GM23338 (cell line): ENCODE results near the gene HOXC5. TPM values are rescaled to one million over a fixed set of nuclear protein-coding genes. Genes with fewer than 3 reads are reported as not detected.

Experiments
- ATAC-seq: fragments of 200-7000 bp; cut with Tn5 transposase; 3 replicates; pipeline ENCODE4 v1.9.1; 2020
- DNase-seq: peaks from one replicate; pipeline ENCODE4 v3.0.0-alpha.2; 2015; ENCODE audit warnings: low spot score
- H2AFZ ChIP-seq: fragments of 200-600 bp; sonication (generic); 2 replicates; pipeline ENCODE4 v1.8.0; 2016; ENCODE audit warnings: antibody characterized with exemption, mild to moderate bottlenecking, moderate library complexity
- H3F3A ChIP-seq: fragments of 200-600 bp; sonication (generic); replicated peaks from 2 replicates; pipeline ENCODE4 v1.8.0; 2017; ENCODE audit warnings: antibody characterized with exemption, mixed run types, low read depth
- H3K27ac ChIP-seq: fragments of 200-600 bp; sonication (generic); 2 replicates; pipeline ENCODE4 v1.6.1; 2016; ENCODE audit warnings: low read depth
- H3K27me3 ChIP-seq: fragments of 200-600 bp; sonication (generic); 2 replicates; pipeline ENCODE4 v1.8.0; 2016; ENCODE audit warnings: mild to moderate bottlenecking, mixed run types, moderate library complexity; ENCODE audit not compliant: insufficient read depth
- H3K36me3 ChIP-seq: fragments of 200-600 bp; sonication (generic); 2 replicates; pipeline ENCODE4 v1.8.0; 2016; ENCODE audit warnings: mild to moderate bottlenecking; ENCODE audit not compliant: insufficient read depth
- H3K4me1 ChIP-seq: fragments of 200-600 bp; sonication (generic); 2 replicates; pipeline ENCODE4 v1.8.0; 2016; ENCODE audit warnings: mild to moderate bottlenecking, moderate library complexity; ENCODE audit not compliant: insufficient read depth
- H3K4me2 ChIP-seq: fragments of 200-600 bp; sonication (generic); 2 replicates; pipeline ENCODE4 v1.7.1; 2017; ENCODE audit warnings: mixed run types
- H3K4me3 ChIP-seq: fragments of 200-600 bp; sonication (generic); 2 replicates; pipeline ENCODE4 v1.6.1; 2016; ENCODE audit warnings: mixed run types
- H3K79me2 ChIP-seq: fragments of 200-600 bp; sonication (generic); replicated peaks from 2 replicates; pipeline ENCODE4 v1.8.0; 2017; ENCODE audit warnings: mild to moderate bottlenecking; ENCODE audit not compliant: insufficient read depth
- H3K9me2 ChIP-seq: fragments of 200-600 bp; sonication (generic); 2 replicates; pipeline ENCODE4 v1.8.0; 2017; ENCODE audit not compliant: insufficient read depth
- H4K20me1 ChIP-seq: fragments of 200-600 bp; sonication (generic); replicated peaks from 2 replicates; pipeline ENCODE4 v1.8.0; 2017; ENCODE audit warnings: mild to moderate bottlenecking; ENCODE audit not compliant: insufficient read depth
- H3K27ac Mint-ChIP-seq: 2 replicates; pipeline ENCODE4 v1.8.0; 2020; ENCODE audit warnings: inconsistent platforms, mild to moderate bottlenecking, moderate library complexity, mixed read lengths
- H3K27me3 Mint-ChIP-seq: 3 replicates; pipeline ENCODE4 v1.8.0; 2022; ENCODE audit warnings: low read depth, mild to moderate bottlenecking, moderate library complexity, mixed read lengths, inconsistent platforms; ENCODE audit not compliant: insufficient read depth, poor library complexity
- H3K36me3 Mint-ChIP-seq: 3 replicates; pipeline ENCODE4 v1.8.0; 2021; ENCODE audit warnings: low read depth, mild to moderate bottlenecking, inconsistent platforms, moderate library complexity, mixed read lengths
- H3K4me1 Mint-ChIP-seq: 3 replicates; pipeline ENCODE4 v1.8.0; 2020; ENCODE audit warnings: mild to moderate bottlenecking, inconsistent platforms, mixed read lengths
- H3K4me3 Mint-ChIP-seq: 3 replicates; pipeline ENCODE4 v1.8.0; 2021; ENCODE audit warnings: moderate library complexity, mild to moderate bottlenecking, inconsistent platforms, mixed read lengths
- H3K9me3 Mint-ChIP-seq: 3 replicates; pipeline ENCODE4 v1.8.0; 2020; ENCODE audit warnings: moderate library complexity, mild to moderate bottlenecking, inconsistent platforms, mixed read lengths
- CTCF ChIP-seq, 2 experiments: fragments of 200-600 bp in 1 of 2; sonication (generic) in 1 of 2; conservative IDR thresholded peaks; 2 replicates each; pipeline versions ENCODE4 v1.5.1 to v1.6.1; 2016 to 2017; ENCODE audit warnings: antibody characterized with exemption in 2 of 2, low read depth in 2 of 2, mild to moderate bottlenecking in 2 of 2, moderate library complexity in 1 of 2
- ETS1 ChIP-seq: IDR thresholded peaks from 2 replicates; pipeline ENCODE4 v1.6.1; 2016; ENCODE audit warnings: antibody characterized with exemption
- EZH2 ChIP-seq: fragments of 200-600 bp; sonication (generic); IDR thresholded peaks from one replicate; pipeline ENCODE4 v1.8.0; 2017; ENCODE audit warnings: antibody characterized with exemption, mild to moderate bottlenecking, low read depth; ENCODE audit not compliant: unreplicated experiment
- EZH2phosphoT487 ChIP-seq: fragments of 200-600 bp; sonication (generic); IDR thresholded peaks from one replicate; pipeline ENCODE4 v1.8.1; 2018; ENCODE audit warnings: antibody characterized with exemption; ENCODE audit not compliant: unreplicated experiment
- NANOG ChIP-seq: IDR thresholded peaks from 2 replicates; pipeline ENCODE4 v1.6.1; 2016; ENCODE audit warnings: antibody characterized with exemption, borderline replicate concordance
- POLR2AphosphoS5 ChIP-seq: IDR thresholded peaks from 2 replicates; pipeline ENCODE4 v1.6.1; 2016; ENCODE audit warnings: antibody characterized with exemption, low read depth
- REST ChIP-seq: IDR thresholded peaks from one replicate; pipeline ENCODE4 v1.6.1; 2018; ENCODE audit warnings: antibody characterized with exemption; ENCODE audit not compliant: unreplicated experiment
- STAT1 ChIP-seq: IDR thresholded peaks from one replicate; pipeline ENCODE4 v1.6.1; 2016; ENCODE audit warnings: antibody characterized with exemption; ENCODE audit not compliant: unreplicated experiment
- ZNF114 ChIP-seq: fragments of 250-450 bp; sonication (Bioruptor Pico); IDR thresholded peaks from 2 replicates; pipeline ENCODE4 v1.5.0; 2020; ENCODE audit warnings: mild to moderate bottlenecking, moderate library complexity
- ZNF331 ChIP-seq: fragments of 250-450 bp; sonication (Bioruptor Pico); IDR thresholded peaks from 2 replicates; pipeline ENCODE4 v1.5.0; 2020; ENCODE audit warnings: low read depth, mild to moderate bottlenecking, moderate library complexity
- polyA plus RNA-seq: library from polyadenylated mRNA; unstranded; fragments of >200 nt; fragmentation: Nextera tagmentation; extraction: Ambion mirVana; gene quantifications from 2 replicates; pipeline ENCODE4 v1.2.1, GENCODE V29; 2016
- total RNA-seq: library from RNA; depleted of rRNA; stranded (reverse); fragments of >200 nt; shearing (Covaris generic); gene quantifications from 2 replicates; pipeline ENCODE4 v1.2.3, GENCODE V29; 2014

Gene HOXC5
- total and polyA plus RNA-seq, 2 experiments from 2014 or later = not detected

DNA sequence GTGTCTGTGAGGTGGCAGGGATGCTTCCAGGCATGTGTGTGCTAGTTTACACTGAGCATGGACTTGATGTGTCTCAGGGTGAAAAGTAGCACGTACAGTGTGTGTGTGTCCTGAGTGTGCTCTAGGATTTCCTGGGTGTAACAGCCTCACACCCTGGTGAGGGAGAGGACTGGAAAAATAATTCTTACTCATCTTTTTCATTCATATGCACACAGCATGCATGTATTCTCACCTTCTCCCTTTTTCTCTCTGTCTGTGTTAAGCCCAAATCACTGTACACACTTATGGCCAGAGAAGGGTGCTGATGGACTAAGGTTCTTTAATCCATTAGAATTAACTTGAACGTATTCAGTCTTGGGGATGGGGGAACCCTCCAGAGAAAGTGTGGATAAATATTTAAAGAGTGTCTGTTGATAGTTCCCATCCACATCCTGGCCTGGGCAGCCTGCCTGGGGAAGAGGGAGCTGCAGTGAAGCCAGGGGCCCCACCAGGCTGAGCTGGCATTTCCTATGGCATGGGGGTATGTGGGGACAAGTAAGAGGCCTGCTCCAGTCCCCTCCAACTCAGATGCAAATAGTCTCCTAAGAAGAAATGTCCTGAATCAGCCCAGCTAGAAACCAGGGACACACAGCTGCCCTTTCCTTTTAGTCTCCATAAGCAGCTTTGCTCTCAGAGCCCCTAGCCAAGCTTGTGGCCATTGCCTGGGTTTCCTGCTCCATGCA lies 25.2 kb upstream of the HOXC5 start:
- ATAC-seq (no peak), DNase-seq (no peak)
- H4K20me1 ChIP-seq = peaks cover 24% of the 10 kb centered on the region
- peak; percentile 25 for TF ChIP-seq EZH2
- no peak for TF ChIP-seq ZNF114 (CRISPR knock-in tag)
- TF ChIP-seq EZH2phosphoT487 = no peak
- no peak for TF ChIP-seq STAT1
- H3K4me2 ChIP-seq = no peak overlapping the region
- peaks cover 100% of the 10 kb centered on the region for H3K27me3 ChIP-seq
- peaks cover 25% of the 10 kb centered on the region for H3F3A ChIP-seq
- H3K9me2 ChIP-seq = no peaks in the 10 kb centered on the region
- peaks cover 27% of the 10 kb centered on the region for H3K4me1 Mint-ChIP-seq
- no peaks in the 10 kb centered on the region for H3K79me2 ChIP-seq
- no peak overlapping the region for H3K27ac Mint-ChIP-seq
- no peaks in the 10 kb centered on the region for H3K36me3 Mint-ChIP-seq
- H3K4me3 ChIP-seq = no peak overlapping the region
- H3K27ac ChIP-seq = no peak overlapping the region
- H3K27me3 Mint-ChIP-seq = peaks cover 99% of the 10 kb centered on the region
- H3K36me3 ChIP-seq = no peaks in the 10 kb centered on the region
- peaks cover 30% of the 10 kb centered on the region for H3K4me1 ChIP-seq
- H3K9me3 Mint-ChIP-seq = no peaks in the 10 kb centered on the region; the same call in 1 of the 3 replicates
- H3K4me3 Mint-ChIP-seq = no peak overlapping the region
- H2AFZ ChIP-seq = no peak overlapping the region

- H3K36me3 ChIP-seq = no peaks in the 10 kb centered on the region
- H3F3A ChIP-seq = peaks cover 25% of the 10 kb centered on the region
- peaks cover 31% of the 10 kb centered on the region for H3K4me1 ChIP-seq
- H3K4me2 ChIP-seq = no peak overlapping the region
- Mint-ChIP-seq H3K27ac (no peak overlapping the region), H3K9me3 (no peaks in the 10 kb centered on the region; the same call in 1 of the 3 replicates), H3K4me3 (no peak overlapping the region), H3K36me3 (no peaks in the 10 kb centered on the region), H3K27me3 (peaks cover 99% of the 10 kb centered on the region), H3K4me1 (peaks cover 27% of the 10 kb centered on the region)
- ATAC-seq (no peak), DNase-seq (no peak)
- peaks cover 24% of the 10 kb centered on the region for H4K20me1 ChIP-seq
- no peaks in the 10 kb centered on the region for H3K79me2 ChIP-seq
- H3K27me3 ChIP-seq = peaks cover 100% of the 10 kb centered on the region
- no peak overlapping the region for H3K4me3 ChIP-seq
- H3K27ac ChIP-seq = no peak overlapping the region
- no peaks in the 10 kb centered on the region for H3K9me2 ChIP-seq
- TF ChIP-seq STAT1 = no peak
- peak; percentile 93 for TF ChIP-seq EZH2
- no peak overlapping the region for H2AFZ ChIP-seq
These were observed 24.6 kb upstream of the HOXC5 start for GRCh38 chr12:54008260-54008552.

DNA sequence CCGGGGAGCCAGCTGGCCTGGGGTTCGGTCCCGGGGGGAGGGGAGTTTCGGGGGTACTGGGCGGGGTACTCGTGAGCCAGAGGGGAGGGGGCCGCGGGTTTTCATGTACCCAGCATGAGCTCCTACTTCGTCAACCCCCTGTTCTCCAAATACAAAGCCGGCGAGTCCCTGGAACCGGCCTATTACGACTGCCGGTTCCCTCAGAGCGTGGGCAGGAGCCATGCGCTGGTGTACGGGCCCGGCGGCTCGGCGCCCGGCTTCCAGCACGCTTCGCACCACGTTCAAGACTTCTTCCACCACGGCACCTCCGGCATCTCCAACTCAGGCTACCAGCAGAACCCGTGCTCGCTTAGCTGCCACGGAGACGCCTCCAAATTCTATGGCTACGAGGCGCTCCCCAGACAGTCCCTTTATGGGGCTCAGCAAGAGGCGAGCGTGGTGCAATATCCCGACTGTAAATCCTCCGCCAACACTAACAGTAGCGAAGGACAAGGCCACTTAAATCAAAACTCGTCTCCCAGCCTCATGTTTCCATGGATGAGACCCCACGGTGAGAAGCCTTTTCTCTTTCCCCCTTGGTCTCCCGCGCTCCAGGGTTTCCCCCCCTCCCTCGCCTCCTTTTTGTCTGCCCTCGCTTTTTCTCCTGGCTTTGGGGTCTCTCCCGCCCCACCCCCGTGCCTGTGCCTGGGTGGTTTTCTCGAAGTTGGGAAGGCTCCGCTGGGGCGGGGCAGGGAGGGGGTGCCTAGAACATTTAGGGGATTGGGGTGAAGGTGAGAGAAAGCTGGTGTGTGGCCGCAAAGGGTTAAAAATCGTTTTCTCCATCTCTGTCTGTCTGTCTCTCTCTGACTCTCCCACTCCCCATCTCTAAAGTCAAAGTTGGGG lies 23.4 kb upstream of the HOXC5 start:
- Histone ChIP-seq H3K4me2 (peak overlapping the region; percentile 67), H3F3A (peaks cover 32% of the 10 kb centered on the region), H3K79me2 (no peaks in the 10 kb centered on the region), H3K27ac (no peak overlapping the region), H2AFZ (no peak overlapping the region), H3K27me3 (peaks cover 100% of the 10 kb centered on the region), H3K4me3 (0 out of 2 replicates have a peak overlapping the region, but pooled peaks have one; percentile 28), H4K20me1 (peaks cover 20% of the 10 kb centered on the region), H3K9me2 (no peaks in the 10 kb centered on the region), H3K4me1 (peaks cover 42% of the 10 kb centered on the region), H3K36me3 (no peaks in the 10 kb centered on the region)
- Mint-ChIP-seq H3K4me1 (peaks cover 27% of the 10 kb centered on the region), H3K27ac (no peak overlapping the region), H3K27me3 (peaks cover 99% of the 10 kb centered on the region), H3K9me3 (no peaks in the 10 kb centered on the region; the same call in 2 of the 3 replicates), H3K4me3 (peak overlapping the region; percentile 44; the same call in 2 of the 3 replicates), H3K36me3 (no peaks in the 10 kb centered on the region)
- ATAC-seq (peak; percentile 2; the same call in 1 of the 3 replicates), DNase-seq (no peak)
- TF ChIP-seq EZH2phosphoT487 (peak; percentile 95), EZH2 (peak; percentile 99), ZNF114 (CRISPR knock-in tag) (no peak), REST (no peak), POLR2AphosphoS5 (no peak), ZNF331 (CRISPR knock-in tag) (no peak), NANOG (no peak), CTCF (conservative IDR thresholded peaks at IDR 0.05; ENCODE audit: low read depth in 2 of 2) (no peak), ETS1 (no peak)
